ENCODE measurements around the gene ADPRH.

ADPRH gene

DNA sequence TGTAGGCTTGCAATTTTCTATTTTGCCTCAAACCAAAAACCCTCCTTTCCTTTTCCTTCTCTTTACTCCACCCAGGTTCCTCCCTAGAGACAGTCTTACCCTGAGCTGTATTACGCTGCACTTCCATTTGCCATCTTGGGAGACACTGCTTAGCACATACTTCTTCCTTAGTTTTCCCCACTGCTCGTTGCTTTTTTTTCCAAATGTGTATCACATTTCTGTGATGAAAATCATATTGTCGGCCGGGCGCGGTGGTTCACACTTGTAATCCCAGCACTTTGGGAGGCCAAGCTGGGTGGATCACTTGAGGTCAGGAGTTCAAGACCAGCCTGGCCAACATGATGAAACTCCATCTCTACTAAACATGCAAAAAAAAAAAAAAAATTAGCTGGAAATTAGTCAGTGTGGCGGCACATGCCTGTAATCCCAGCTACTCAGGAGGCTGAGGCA, 51.6 kb downstream of the ADPRH start:
- no peak for DNase-seq (ENCODE audit: low read depth)

DNA sequence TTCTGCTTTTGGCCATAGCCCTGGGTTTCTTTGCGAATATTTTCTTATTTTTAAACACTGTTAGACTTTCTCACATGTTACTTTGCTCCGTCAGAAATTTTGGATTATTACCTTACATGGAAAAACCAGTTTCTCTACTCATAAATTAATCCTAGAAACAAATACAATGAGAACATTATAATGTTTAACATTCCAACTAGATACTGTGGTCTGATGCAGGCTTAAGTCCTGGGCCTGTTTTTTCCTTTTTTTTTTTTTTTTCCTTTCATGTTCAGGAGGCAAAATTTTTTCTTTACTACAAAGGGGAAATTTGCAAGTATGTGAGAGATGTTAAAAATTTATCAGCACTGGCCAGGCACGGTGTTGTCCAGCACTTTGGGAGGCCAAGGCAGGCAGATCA, 52.2 kb downstream of the ADPRH start:
- DNase-seq (ENCODE audit: low read depth) = no peak

DNA sequence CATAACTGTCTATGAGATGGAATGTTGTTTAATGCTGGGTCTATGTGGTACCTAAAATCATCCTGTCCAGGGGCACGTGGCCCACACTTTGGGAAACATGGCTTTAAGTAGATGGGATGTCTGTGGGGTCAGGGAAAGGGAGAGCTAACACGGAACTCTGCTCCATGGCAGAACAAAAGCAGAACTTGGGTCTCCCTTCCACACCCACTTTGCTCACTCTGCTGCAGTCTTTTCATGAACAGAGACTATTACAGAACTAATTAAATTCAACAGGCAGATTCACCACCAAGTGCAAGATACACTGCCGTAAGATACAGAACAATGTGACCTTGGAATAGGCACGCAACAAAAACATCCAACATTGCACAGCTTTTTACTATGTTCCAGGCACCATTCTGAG, 52.9 kb downstream of the ADPRH start:
- no peak for DNase-seq (ENCODE audit: low read depth)

DNA sequence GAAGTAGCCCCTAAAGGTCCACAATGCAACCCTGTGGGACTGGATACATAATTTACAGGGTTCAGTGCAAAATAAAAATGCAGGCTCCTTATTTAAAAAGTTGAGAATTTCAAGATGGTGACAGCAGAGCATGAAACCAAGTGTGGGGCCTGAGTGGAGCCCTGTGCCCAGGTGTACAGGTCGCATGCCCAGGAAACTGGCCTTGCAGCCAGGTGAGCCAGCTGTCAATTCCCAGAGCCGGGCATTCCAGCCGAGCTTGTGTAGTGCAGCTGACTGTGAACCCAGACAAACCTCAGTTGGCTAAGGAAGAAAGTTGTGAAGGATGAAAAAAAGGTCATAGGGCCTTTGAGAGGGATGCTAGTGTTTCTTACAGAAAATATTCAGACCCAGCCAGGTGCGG, 53.5 kb downstream of the ADPRH start:
- DNase-seq (ENCODE audit: low read depth) = no peak

DNA sequence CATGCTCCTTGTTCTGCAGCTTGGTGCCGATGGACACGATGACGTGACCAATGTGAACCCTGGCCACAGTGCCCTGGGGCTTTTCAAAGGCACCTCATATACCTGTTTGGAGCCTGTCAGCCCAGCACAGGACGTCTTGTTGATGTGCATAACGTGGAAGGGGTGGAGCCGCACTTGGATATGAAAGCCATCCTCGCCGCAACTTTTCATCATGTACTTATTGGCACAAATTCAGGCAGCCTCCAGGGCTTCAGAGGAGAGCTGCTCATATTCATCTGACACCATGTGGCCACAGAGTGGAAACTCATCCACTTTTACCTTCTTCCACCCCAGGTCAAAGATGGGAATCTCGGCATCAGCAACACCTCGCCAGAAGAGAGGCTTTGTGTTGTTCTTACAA, 56.4 kb downstream of the ADPRH start:
- no peak for DNase-seq (ENCODE audit: low read depth)

DNA sequence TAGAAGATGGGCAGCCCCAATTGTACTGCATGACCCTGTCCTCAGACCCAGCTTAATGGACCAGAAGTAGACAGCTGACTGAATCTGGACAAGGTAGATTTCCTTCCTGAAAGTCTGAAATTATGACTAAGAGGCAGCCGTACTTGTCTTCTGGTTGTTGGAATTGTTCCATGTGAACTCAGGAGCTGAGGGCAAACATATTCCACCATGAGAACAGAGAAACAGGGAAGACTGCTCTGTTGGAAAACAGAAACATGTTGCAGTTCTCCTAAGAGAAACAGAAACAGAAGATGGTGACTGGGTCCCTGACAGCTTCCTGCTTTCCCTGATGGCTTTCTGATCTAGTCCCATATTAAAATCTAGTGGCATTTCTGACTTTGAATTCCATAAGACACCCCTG, 57.0 kb downstream of the ADPRH start:
- no peak for DNase-seq (ENCODE audit: low read depth)

DNA sequence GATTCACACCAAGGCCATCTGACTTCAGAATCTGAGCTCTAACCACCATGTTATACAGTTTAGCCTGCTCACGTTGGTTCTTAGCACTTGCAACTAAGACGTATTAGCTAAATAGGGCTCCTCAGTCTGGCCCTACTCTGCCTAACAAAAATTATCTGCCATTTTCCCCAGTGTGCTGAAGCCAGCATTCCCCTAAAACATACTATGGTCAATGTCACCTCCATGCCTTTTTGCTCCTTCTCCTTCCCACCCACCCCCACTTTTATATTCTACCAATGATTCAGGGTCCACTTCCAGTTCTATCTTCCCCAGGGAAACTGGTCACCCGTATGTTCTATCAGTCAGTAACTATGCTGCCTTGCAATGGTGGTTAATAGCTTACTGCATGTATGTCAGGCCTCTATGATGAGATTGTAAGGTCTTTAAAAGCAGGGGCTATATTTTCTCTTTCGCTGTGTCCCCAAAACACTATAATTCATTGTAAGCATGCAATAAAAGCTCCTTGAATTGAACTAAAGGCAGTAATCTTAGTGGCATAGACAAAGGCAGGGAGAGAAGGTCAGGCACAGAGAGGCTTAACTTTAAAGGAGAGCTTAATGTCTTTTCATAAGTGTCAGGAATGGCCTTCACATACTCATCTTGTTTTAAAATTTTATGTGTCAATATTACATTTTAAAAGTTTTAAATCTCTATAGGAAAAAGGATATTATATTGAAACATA, 57.8 kb downstream of the ADPRH start:
- no peak for DNase-seq (ENCODE audit: low read depth)

DNA sequence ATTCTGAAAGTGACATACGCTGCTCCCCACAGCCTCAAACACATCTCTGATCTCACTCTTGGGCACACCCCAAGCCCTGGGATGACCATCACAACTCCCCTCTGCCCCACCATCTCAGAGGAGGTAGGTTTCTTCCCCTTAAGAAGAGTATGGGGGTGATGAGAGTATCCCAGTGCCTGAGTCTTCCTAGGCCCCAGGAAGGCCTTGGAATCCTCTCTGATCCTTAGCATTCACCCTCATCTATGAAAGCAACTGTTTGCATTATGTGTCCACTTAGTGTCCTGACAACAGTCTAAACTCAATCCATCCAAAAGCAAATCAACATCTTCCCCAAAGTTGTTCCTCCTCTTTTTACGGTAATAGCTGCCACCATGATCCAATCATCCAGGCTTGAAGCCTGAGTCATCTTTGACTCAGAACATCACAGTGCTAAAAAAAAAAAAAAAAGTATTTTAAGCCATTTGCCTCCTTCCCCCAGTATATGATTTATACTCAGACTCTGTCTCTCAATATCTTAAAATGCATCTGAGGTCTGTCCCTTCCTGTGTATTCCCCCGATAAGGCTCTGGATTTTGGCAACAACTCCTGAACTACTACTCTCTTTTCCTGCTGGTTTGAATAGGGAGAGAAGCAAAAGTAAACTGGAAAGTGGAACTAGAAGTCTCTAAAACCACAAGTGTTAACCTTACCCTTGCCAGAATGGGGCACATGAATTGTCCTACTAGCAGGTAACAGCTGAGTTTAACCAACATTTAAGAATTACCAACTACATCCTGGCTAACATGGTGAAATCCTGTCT, 58.6 kb downstream of the ADPRH start:
- DNase-seq (ENCODE audit: low read depth) = peak; percentile 88

All from HS-5 (cell line).